GM04503 (cell line): ENCODE data around the gene NOD2.
A peak's percentile ranks its signal among the peaks of the same experiment; 100 is the strongest.

Source experiments
- DNase-seq: peaks from one replicate; pipeline ENCODE4 v3.0.0-alpha.2; 2012; ENCODE audit warnings: low read depth

NOD2 gene

DNA sequence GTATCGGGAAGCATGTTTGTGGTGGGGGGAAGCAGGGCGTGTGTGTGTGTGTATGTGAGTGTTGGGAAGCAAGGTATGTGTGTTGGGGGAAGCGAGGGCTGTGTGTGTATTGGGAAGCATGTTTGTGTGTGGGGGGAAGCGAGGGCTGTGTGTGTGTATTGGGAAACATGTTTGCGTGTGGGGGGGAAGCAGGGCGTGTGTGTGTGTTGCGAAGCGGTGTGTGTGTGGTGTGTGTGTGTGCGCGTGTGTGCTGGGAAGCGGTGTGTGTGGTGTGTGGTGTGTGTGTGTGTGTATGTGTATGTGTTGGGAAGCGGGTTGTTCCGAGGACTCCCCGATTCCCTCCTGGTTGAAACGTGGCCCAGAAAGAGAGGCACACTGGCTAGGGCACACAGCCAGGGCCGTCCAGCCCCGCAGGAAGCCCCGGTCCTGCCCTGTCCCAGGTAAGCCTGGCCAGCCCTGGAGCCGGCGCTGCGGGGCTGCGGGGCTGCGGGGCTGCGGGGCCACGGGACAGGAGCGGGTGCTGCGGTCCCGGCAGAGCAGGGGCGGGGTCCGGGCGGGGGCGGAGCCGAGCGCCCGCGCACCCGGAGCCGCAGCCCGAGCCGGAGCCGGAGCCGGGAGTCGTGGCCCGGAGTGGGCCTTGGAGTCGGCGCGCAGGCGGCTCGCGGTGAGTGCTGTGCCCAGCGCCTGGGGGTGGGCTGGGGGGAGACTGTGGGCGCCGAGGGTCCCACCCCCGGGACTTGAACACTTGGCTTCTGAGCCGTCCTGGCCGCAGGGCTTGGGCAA, at the start of gene NOD2:
Gene NOD2 (plus strand): TSS at position 608 of the 783 bp plus-strand sequence. CDS start 5,890 bp downstream, outside the sequence.
- no peak for DNase-seq

DNA sequence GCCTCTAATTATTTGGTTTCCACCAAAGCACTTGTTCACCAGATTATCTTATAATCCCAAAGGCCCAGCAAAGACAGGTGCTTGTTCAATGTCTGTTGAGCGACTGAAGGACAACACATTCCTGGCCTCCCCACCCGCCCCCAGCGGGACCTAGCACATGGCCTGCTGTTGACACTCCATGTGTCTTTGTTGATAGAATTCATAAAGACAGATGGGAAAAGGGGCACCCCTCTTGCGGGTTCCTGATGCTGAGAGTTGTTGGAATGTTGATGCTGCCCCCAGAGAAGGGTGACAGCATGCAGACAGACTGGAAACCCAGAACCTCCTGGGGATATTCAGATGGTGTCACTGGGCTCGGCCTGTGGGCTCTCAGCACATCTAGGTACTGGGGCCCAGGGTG, 49.2 kb upstream of the NOD2 start:
- no peak for DNase-seq

DNA sequence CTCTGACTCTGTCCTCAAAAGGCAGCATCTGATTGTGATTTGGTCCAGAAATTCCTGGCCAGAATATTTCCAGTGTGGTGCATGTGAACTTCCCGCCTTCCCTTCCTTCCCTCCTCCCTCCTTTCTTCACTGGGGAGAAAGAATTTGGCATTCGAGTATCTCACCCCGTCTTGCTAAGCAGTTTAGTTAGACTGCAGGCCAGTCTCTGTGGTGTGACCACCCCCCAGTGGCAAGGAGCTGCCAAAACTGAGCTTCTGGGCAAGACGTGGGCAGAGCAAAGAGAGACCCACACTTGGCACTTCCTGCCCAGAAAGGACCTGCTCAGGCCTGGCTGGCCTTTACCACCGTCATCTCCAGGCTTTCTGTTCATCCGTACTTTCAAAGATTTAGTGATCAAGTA, 48.7 kb upstream of the NOD2 start:
- DNase-seq, result peak; percentile 4

DNA sequence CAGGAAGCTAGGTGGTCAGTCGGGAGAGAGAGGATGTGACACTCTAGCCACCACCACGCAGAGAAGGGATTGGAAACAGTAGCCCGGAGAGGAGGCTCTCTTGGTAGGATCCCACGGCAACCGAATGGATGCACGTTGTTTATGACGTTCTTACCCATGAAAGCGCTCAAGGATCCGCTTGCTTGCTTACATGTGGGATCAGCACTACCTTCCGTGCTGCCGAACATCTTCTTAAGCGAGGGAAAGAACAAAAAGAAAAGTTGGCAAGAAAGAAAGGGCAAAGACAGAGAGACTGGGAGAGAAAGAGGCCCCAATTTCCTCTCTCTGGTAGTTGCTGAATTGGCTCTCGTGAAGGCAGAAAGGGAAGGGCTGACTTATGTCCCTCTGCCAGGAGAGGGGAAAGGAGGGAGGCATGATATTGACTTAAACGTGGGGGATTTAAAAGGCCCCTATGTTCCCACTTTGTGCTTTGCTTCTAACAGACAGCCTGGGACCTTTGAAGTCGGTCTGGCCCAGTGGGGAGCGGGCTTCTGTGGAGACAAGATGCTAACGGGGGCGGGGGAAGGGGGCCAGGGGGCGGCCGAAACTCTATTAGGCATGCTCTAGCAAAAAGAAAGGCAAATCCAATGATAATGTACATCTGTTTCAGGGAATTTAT, 47.7 kb upstream of the NOD2 start:
- no peak for DNase-seq

DNA sequence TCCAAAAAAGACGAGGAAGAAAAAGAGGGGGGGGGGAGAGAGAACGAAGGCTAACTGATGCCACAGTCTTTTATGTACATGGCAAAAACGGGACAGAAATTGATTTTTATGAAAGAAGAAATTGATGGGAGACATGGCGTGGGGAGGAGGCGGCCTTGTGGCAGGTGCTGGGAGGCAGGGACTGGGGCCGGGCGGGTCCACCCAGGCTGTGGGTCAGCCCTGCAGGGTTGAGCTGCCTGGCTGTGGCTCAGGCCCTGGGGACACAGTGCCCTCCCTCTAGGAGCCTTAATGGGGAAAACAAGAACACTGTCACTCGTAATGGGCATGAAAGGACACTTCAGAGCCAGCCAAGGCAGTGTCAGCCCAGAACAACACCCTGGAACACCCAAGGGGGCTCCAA, 47.1 kb upstream of the NOD2 start:
- no peak for DNase-seq

GRCh38 chr16:50651835-50652438, 41.5 kb upstream of the NOD2 start:
- DNase-seq, result no peak

GRCh38 chr16:50652836-50653425, 40.5 kb upstream of the NOD2 start:
- no peak for DNase-seq

GRCh38 chr16:50653633-50654519, 39.5 kb upstream of the NOD2 start:
- no peak for DNase-seq

DNA sequence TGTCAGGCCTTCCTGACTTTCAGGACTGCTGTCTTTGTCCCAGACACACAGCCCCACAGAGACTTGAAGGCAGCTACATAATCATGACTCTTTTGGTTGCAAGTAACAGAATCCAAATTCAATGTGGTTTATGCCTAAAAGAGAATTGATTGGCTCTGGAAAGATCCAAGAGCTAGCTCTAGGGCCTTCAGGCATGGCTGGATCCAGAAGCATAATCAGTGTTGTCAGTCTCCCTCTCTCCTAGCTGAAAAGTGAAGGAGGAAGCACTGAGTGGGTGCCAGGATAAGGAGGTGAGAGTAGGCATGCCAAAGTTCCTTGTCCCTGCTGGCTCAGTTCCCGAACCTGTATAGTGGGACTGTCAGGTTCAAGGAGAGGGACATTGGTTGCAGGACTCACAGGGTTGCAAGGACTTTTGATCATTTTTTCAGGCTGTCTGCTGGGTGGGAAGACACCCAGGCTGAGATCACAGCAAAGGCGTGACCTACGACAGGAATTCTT, 37.8 kb upstream of the NOD2 start:
- no peak for DNase-seq

DNA sequence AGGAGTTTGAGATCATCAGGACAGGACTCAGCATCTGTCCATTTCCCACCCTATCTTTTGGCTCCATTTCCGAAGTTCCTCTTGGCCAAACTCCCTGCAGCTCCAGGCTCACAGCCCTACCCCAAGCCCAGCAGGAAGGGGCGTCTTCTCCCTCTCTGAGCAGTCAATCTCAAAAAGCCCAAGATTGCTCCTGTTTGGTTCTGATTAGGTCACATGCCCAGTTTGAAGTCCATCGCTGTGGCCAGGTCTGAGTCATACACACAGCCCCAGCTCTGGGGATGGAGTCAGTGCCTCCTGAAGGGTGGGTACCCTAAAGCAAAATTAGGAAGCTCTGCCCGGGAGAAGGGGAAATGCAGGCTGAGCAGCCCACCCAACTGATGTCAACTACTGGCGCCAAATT, 36.2 kb upstream of the NOD2 start:
- DNase-seq, result no peak

DNA sequence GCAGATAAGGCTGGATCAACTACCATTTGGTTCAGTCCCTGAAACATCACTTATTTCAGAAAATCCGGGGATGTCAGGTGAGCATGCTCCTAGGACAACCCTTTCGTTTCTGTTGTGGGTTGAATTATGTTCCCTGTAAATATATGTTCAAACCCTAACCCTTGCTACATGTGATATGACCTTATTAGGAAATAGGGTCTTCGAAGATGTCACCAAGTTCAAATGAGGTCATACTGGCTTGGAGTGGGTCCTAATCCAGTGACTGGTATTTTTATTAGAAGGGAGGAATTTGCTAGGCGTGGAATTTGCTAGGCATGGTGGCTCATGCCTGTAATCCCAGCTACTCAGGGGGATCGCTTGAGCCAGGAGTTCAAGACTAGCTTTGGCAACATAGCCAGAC, 33.6 kb upstream of the NOD2 start:
- no peak for DNase-seq

DNA sequence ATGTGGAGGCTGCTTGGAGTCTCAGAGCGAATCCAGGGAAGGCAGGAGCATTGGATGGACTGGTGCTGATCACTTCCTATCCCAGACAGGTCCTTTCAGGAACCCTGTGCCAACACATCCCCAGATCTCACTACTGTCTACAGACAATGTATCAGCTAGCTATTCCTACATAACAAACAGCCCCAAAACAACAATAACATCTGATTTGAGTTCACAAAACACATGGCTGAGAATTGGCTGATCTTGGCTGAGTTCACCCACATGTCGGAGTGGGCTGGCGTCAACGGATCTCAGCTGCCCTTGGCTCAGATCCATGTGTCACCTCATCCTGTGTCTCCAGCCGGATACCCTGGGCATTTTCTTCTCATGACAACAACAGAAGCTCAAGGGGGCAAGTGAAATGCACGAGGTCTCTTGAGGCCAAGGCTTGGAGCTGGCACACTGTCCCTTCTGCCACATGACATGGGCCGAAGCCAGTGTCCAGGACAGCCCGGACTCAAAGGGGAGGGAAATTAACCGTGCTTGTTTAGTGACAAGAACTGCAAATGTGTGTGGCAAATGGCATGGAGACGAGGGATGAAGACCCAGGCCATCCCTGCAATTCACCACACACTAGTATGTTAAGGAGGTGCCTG, 31.0 kb upstream of the NOD2 start:
- no peak for DNase-seq

GRCh38 chr16:50664270-50664669, 29.1 kb upstream of the NOD2 start:
- DNase-seq, result no peak

GRCh38 chr16:50665128-50665878, 28.1 kb upstream of the NOD2 start:
- peak; percentile 21 for DNase-seq

GRCh38 chr16:50666658-50667496, 26.5 kb upstream of the NOD2 start:
- no peak for DNase-seq

- no peak for DNase-seq
These were observed 25.7 kb upstream of the NOD2 start for GRCh38 chr16:50667497-50668367.

DNA sequence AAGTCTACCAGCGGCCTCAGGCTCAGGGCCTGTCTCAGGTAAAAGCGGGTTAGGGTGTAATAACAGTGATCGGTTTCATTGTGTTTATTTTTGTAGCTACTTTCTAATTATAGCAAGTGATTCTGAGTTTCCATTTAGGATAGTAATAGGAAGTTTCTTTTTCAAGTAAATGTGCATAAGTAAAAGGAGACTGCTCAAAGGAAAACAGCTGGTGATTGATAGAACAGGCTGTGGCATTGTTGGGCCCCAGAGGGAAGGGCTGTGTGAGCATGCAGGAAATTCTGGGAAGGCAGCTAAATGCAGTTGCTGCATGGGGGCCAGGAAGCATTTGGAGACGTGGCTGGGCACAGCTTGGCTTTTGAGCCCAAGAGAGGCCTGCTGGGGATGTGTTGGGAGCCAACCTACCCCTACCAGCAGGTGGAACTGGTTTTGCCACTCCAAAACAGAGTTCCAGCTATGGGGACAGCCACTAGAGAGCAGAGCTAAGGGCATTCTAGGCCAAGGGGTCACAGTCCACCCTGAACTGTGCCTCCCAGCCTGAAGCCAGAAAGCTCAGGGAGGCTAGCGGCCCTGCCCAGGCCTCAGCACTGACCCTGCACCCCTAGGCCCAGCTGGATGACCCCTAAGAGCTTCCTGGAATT, 24.9 kb upstream of the NOD2 start:
- no peak for DNase-seq

- DNase-seq, result no peak
These were observed 23.7 kb upstream of the NOD2 start for GRCh38 chr16:50669741-50670140.
